A673 (cell line): ENCODE data around the gene EID3. TPM values are rescaled to one million over a fixed set of nuclear protein-coding genes. Genes with fewer than 3 reads are reported as not detected.

Experiments used
- BruUV-seq: library from RNA; stranded (reverse); fragments of 400-500 nt; replicated peaks from 2 replicates; lab custom pipeline; 2021; lab: Mats Ljungman, UMichigan
- CTCF ChIA-PET: fragments of 300-600 bp; sonication (Branson Sonifier 250); formaldehyde crosslinking; loops from one replicate; lab custom pipeline; 2022; ENCODE audit warnings: antibody characterized with exemption; lab: Charles Lee
- POLR2A ChIA-PET: fragments of 300-600 bp; sonication (Branson Sonifier 250); formaldehyde crosslinking; loops from one replicate; lab custom pipeline; 2022; ENCODE audit warnings: antibody characterized with exemption; ENCODE audit not compliant: low non-redundant PET; lab: Charles Lee
- DNase-seq: peaks from one replicate; pipeline ENCODE4 v3.0.0-alpha.2; 2015; ENCODE audit warnings: low spot score
- H3K27ac ChIP-seq: fragments of 200-600 bp; sonication (generic); 2 replicates; pipeline ENCODE4 v1.5.1; 2016; ENCODE audit warnings: mixed run types, low read depth, mild to moderate bottlenecking, mixed read lengths, antibody characterized with exemption, low read length; ENCODE audit not compliant: poor library complexity, severe bottlenecking
- H3K27me3 ChIP-seq: fragments of 200-600 bp; sonication (generic); replicated peaks from 2 replicates; pipeline ENCODE4 v1.6.1; 2017; ENCODE audit warnings: mixed run types, low read depth, mild to moderate bottlenecking, mixed read lengths, antibody characterized with exemption, low read length; ENCODE audit not compliant: insufficient read depth, poor library complexity
- H3K36me3 ChIP-seq: fragments of 200-600 bp; sonication (generic); 2 replicates; pipeline ENCODE4 v1.6.1; 2016; ENCODE audit warnings: mixed run types, mild to moderate bottlenecking, mixed read lengths, antibody characterized with exemption, low read length; ENCODE audit not compliant: insufficient read depth, poor library complexity, severe bottlenecking
- H3K4me1 ChIP-seq: fragments of 200-600 bp; sonication (generic); 2 replicates; pipeline ENCODE4 v1.6.1; 2017; ENCODE audit warnings: mixed run types, mild to moderate bottlenecking, mixed read lengths, antibody characterized with exemption, low read length; ENCODE audit not compliant: insufficient read depth, poor library complexity, severe bottlenecking
- H3K4me3 ChIP-seq: fragments of 200-600 bp; sonication (generic); 2 replicates; pipeline ENCODE4 v1.5.1; 2016; ENCODE audit warnings: low read depth, mixed run types, mild to moderate bottlenecking, mixed read lengths, low read length; ENCODE audit not compliant: poor library complexity, severe bottlenecking
- H3K9me3 ChIP-seq: fragments of 200-600 bp; sonication (generic); 2 replicates; pipeline ENCODE4 v1.6.1; 2016; ENCODE audit warnings: mixed run types, low read depth, mild to moderate bottlenecking, mixed read lengths, antibody characterized with exemption, low read length; ENCODE audit not compliant: poor library complexity, severe bottlenecking
- CTCF ChIP-seq: fragments of 300-800, 200-600 bp; sonication (generic); conservative IDR thresholded peaks from 2 replicates; pipeline ENCODE4 v1.5.1; 2017; ENCODE audit warnings: low read depth, mild to moderate bottlenecking, antibody characterized with exemption, low read length, moderate library complexity, mixed read lengths
- EZH2 ChIP-seq: fragments of 200-600 bp; sonication (generic); IDR thresholded peaks from 2 replicates; pipeline ENCODE4 v1.6.1; 2017; ENCODE audit warnings: borderline replicate concordance, low read depth, mild to moderate bottlenecking, mixed read lengths, antibody characterized with exemption, low read length; ENCODE audit not compliant: poor library complexity, severe bottlenecking
- intact Hi-C: fragments of 100-400 bp; cut with micrococcal nuclease; formaldehyde crosslinking; loops from one replicate; pipeline ENCODE4 v1.10.0; 2022; ENCODE audit not compliant: unreplicated experiment
- total RNA-seq: library from RNA; stranded (reverse); gene quantifications from 2 replicates; pipeline ENCODE4 v1.2.3, GENCODE V29; 2021

Gene EID3
- total RNA-seq, 1 experiment from 2014 or later, result 5.4 TPM

- intact Hi-C loops, result no loop called here
- no peaks in the 10 kb centered on the region for H3K9me3 ChIP-seq
- ChIA-PET POLR2A (interaction anchor here (0.8 kb wide), 1 partner anchor 1725 kb away, joined by 4 read pairs; no protein-coding TSS in a partner anchor), CTCF (no interaction called here)
- DNase-seq, result no peak
- no peaks in the 10 kb centered on the region for H3K27me3 ChIP-seq
- H3K4me1 ChIP-seq, result no peaks in the 10 kb centered on the region
- no peak overlapping the region for H3K27ac ChIP-seq
- peaks cover 82% of the 10 kb centered on the region for H3K36me3 ChIP-seq
- no peak overlapping the region for H3K4me3 ChIP-seq
- BruUV-seq, result no TSS peak
- no peak for TF ChIP-seq EZH2
- no peak for TF ChIP-seq CTCF
Observed at GRCh38 chr12:104344682-104345081, 41.1 kb downstream of the EID3 start.

GRCh38 chr12:104345234-104346066, 41.9 kb downstream of the EID3 start:
- H3K4me3 ChIP-seq, result no peak overlapping the region
- no peaks in the 10 kb centered on the region for H3K4me1 ChIP-seq
- ChIA-PET POLR2A (interaction anchor here (0.8 kb wide), 1 partner anchor 1726 kb away, joined by 4 read pairs; no protein-coding TSS in a partner anchor), CTCF (no interaction called here)
- H3K27me3 ChIP-seq, result no peaks in the 10 kb centered on the region
- intact Hi-C loops, result no loop called here
- TF ChIP-seq EZH2 (no peak), CTCF (no peak)
- H3K9me3 ChIP-seq, result no peaks in the 10 kb centered on the region
- peaks cover 82% of the 10 kb centered on the region for H3K36me3 ChIP-seq
- H3K27ac ChIP-seq, result no peak overlapping the region
- DNase-seq, result no peak
- BruUV-seq, result no TSS peak

- Histone ChIP-seq H3K27me3 (no peaks in the 10 kb centered on the region), H3K27ac (no peak overlapping the region), H3K9me3 (no peaks in the 10 kb centered on the region), H3K36me3 (peaks cover 82% of the 10 kb centered on the region), H3K4me3 (no peak overlapping the region), H3K4me1 (no peaks in the 10 kb centered on the region)
- no TSS peak for BruUV-seq
- intact Hi-C loops, result no loop called here
- TF ChIP-seq EZH2 (no peak), CTCF (no peak)
- no peak for DNase-seq
- ChIA-PET POLR2A (no interaction called here), CTCF (no interaction called here)
Observed at GRCh38 chr12:104347374-104348075, 44.0 kb downstream of the EID3 start.
